SIG-M5 (cell line): ENCODE data around the gene GRK5.

Experiments
- DNase-seq: peaks from one replicate; lab custom pipeline; 2025; lab: John Stamatoyannopoulos, UW

Gene GRK5

GRCh38 chr10:119405520-119405807 is 198.1 kb downstream of the GRK5 start:
- DNase-seq, result no peak

- DNase-seq, result no peak
Observed at GRCh38 chr10:119406137-119406536, 198.8 kb downstream of the GRK5 start.

GRCh38 chr10:119406601-119407253 is 199.4 kb downstream of the GRK5 start:
- no peak for DNase-seq

GRCh38 chr10:119407254-119407777 is 199.9 kb downstream of the GRK5 start:
- no peak for DNase-seq

GRCh38 chr10:119408072-119408471 is 200.7 kb downstream of the GRK5 start:
- no peak for DNase-seq

- no peak for DNase-seq
Observed at GRCh38 chr10:119408969-119409371, 201.6 kb downstream of the GRK5 start.

GRCh38 chr10:119409385-119409784 is 202.0 kb downstream of the GRK5 start:
- DNase-seq, result no peak

- no peak for DNase-seq
Observed at GRCh38 chr10:119409906-119410305, 202.5 kb downstream of the GRK5 start.

- DNase-seq, result no peak
Observed at GRCh38 chr10:119410361-119411116, 203.2 kb downstream of the GRK5 start.

- DNase-seq, result no peak
Observed at GRCh38 chr10:119412244-119413092, 205.1 kb downstream of the GRK5 start.

GRCh38 chr10:119413093-119413453 is 205.7 kb downstream of the GRK5 start:
- DNase-seq, result no peak

GRCh38 chr10:119413471-119414080 is 206.2 kb downstream of the GRK5 start:
- DNase-seq, result no peak

GRCh38 chr10:119414081-119414611 is 206.8 kb downstream of the GRK5 start:
- DNase-seq, result no peak

- DNase-seq, result no peak
Observed at GRCh38 chr10:119415121-119415520, 207.8 kb downstream of the GRK5 start.

- no peak for DNase-seq
Observed at GRCh38 chr10:119415536-119416503, 208.4 kb downstream of the GRK5 start.

GRCh38 chr10:119416855-119417254 is 209.5 kb downstream of the GRK5 start:
- DNase-seq, result no peak

- DNase-seq, result no peak
Observed at GRCh38 chr10:119417852-119418251, 210.5 kb downstream of the GRK5 start.

- DNase-seq, result no peak
Observed at GRCh38 chr10:119418362-119418761, 211.0 kb downstream of the GRK5 start.

- DNase-seq, result no peak
Observed at GRCh38 chr10:119419931-119420330, 212.6 kb downstream of the GRK5 start.

- DNase-seq, result no peak
Observed at GRCh38 chr10:119420950-119421875, 213.8 kb downstream of the GRK5 start.
